ENCODE measurements around the gene OR5H14.
"Not testable (repeated sequence)": the region's sequence is repeated elsewhere in the genome, so short reads cannot be mapped to it uniquely, and the experiment has no call there.

The OR5H14 gene

GRCh38 chr3:98171071-98171470 is 23.8 kb downstream of the OR5H14 start:
- DNase-seq (ENCODE audit: low spot score in 2 of 2): no peak
- Mint-ChIP-seq H3K27ac (no peak overlapping the region), H3K4me1 (no peaks in the 10 kb centered on the region), H3K27me3 (peaks cover 3% of the 10 kb centered on the region), H3K36me3 (no peaks in the 10 kb centered on the region), H3K9me3 (no peaks in the 10 kb centered on the region), H3K4me3 (no peak overlapping the region)
- no peak for ATAC-seq (ENCODE audit: low read depth)

- H3K27ac Mint-ChIP-seq: no peak overlapping the region
- no peaks in the 10 kb centered on the region for H3K9me3 Mint-ChIP-seq
- H3K27me3 Mint-ChIP-seq: peaks cover 3% of the 10 kb centered on the region
- H3K36me3 Mint-ChIP-seq: no peaks in the 10 kb centered on the region
- no peaks in the 10 kb centered on the region for H3K4me1 Mint-ChIP-seq
- no peak overlapping the region for H3K4me3 Mint-ChIP-seq
- no peak for DNase-seq (ENCODE audit: low spot score in 2 of 2)
- ATAC-seq (ENCODE audit: low read depth): no peak
Measured at GRCh38 chr3:98172621-98173020, 25.3 kb downstream of the OR5H14 start.

- DNase-seq (ENCODE audit: low spot score in 2 of 2) (no peak), ATAC-seq (ENCODE audit: low read depth) (no peak)
- H3K36me3 Mint-ChIP-seq: no peaks in the 10 kb centered on the region
- H3K27me3 Mint-ChIP-seq: no peaks in the 10 kb centered on the region
- H3K27ac Mint-ChIP-seq: no peak overlapping the region
- no peaks in the 10 kb centered on the region for H3K4me1 Mint-ChIP-seq
- H3K4me3 Mint-ChIP-seq: no peak overlapping the region
- no peaks in the 10 kb centered on the region for H3K9me3 Mint-ChIP-seq
Measured at GRCh38 chr3:98180319-98180890, 33.1 kb downstream of the OR5H14 start.

GRCh38 chr3:98182196-98182595 is 34.9 kb downstream of the OR5H14 start:
- no peak overlapping the region for H3K4me3 Mint-ChIP-seq
- no peaks in the 10 kb centered on the region for H3K27me3 Mint-ChIP-seq
- no peaks in the 10 kb centered on the region for H3K36me3 Mint-ChIP-seq

GRCh38 chr3:98185180-98185579 is 37.9 kb downstream of the OR5H14 start:
- no peaks in the 10 kb centered on the region for H3K27me3 Mint-ChIP-seq
- no peak overlapping the region for H3K4me3 Mint-ChIP-seq
- H3K9me3 Mint-ChIP-seq: no peaks in the 10 kb centered on the region
- H3K36me3 Mint-ChIP-seq: no peaks in the 10 kb centered on the region
- DNase-seq (ENCODE audit: low spot score in 2 of 2): no peak
- H3K27ac Mint-ChIP-seq: no peak overlapping the region
- H3K4me1 Mint-ChIP-seq: peaks cover 4% of the 10 kb centered on the region
- ATAC-seq (ENCODE audit: low read depth): no peak

More at GRCh38 chr3:98182196-98182595, 34.9 kb downstream of the OR5H14 start:
- H3K4me1 Mint-ChIP-seq: no peaks in the 10 kb centered on the region
- H3K27ac Mint-ChIP-seq: no peak overlapping the region
- ATAC-seq (ENCODE audit: low read depth) (no peak), DNase-seq (ENCODE audit: low spot score in 2 of 2) (no peak)
- no peaks in the 10 kb centered on the region for H3K9me3 Mint-ChIP-seq

GRCh38 chr3:98188545-98188944 is 41.3 kb downstream of the OR5H14 start:
- Mint-ChIP-seq H3K27me3 (peaks cover 8% of the 10 kb centered on the region), H3K27ac (no peak overlapping the region), H3K36me3 (no peaks in the 10 kb centered on the region), H3K4me1 (peaks cover 4% of the 10 kb centered on the region), H3K4me3 (no peak overlapping the region), H3K9me3 (peaks cover 2% of the 10 kb centered on the region)
- DNase-seq (ENCODE audit: low spot score in 2 of 2) (peak in 1 of 2 donors; percentile 6), ATAC-seq (ENCODE audit: low read depth) (peak; percentile 79)

GRCh38 chr3:98190911-98191310 is 43.6 kb downstream of the OR5H14 start:
- not testable (repeated sequence) for H3K36me3 Mint-ChIP-seq; DNase-seq (ENCODE audit: low spot score in 2 of 2); H3K27ac Mint-ChIP-seq; H3K4me1 Mint-ChIP-seq; H3K9me3 Mint-ChIP-seq; H3K4me3 Mint-ChIP-seq; ATAC-seq (ENCODE audit: low read depth); H3K27me3 Mint-ChIP-seq

GRCh38 chr3:98196293-98196692 is 49.0 kb downstream of the OR5H14 start:
- not testable (repeated sequence) for ATAC-seq (ENCODE audit: low read depth); H3K27me3 Mint-ChIP-seq; DNase-seq (ENCODE audit: low spot score in 2 of 2); H3K36me3 Mint-ChIP-seq; H3K9me3 Mint-ChIP-seq; H3K4me3 Mint-ChIP-seq; H3K4me1 Mint-ChIP-seq; H3K27ac Mint-ChIP-seq

- Mint-ChIP-seq H3K27ac (no peak overlapping the region), H3K27me3 (peaks cover 2% of the 10 kb centered on the region), H3K4me3 (no peak overlapping the region), H3K9me3 (no peaks in the 10 kb centered on the region), H3K4me1 (no peaks in the 10 kb centered on the region), H3K36me3 (no peaks in the 10 kb centered on the region)
- DNase-seq (ENCODE audit: low spot score in 2 of 2) (no peak), ATAC-seq (ENCODE audit: low read depth) (no peak)
Measured at GRCh38 chr3:98199020-98199419, 51.7 kb downstream of the OR5H14 start.

Data from memory B cell (primary cell).